Transverse colon (tissue), 4 donors: Measurements from ENCODE around the gene TPM1.

Source experiments
- CTCF ChIP-seq, 5 experiments: fragments of 200-600 bp in 3 of 5; fragments of 450-650 bp in 2 of 5; sonication (generic) in 3 of 5; IDR thresholded peaks; 1 replicate in 2 of 5; 2 replicates in 3 of 5; pipeline ENCODE4 v1.5.1; 2016 to 2017; ENCODE audit warnings: antibody characterized with exemption in 5 of 5, inconsistent platforms in 3 of 5, mild to moderate bottlenecking in 2 of 5, moderate library complexity in 1 of 5
- POLR2AphosphoS5 ChIP-seq, 3 donors: sonication (generic); formaldehyde crosslinking; IDR thresholded peaks; one replicate each; pipeline ENCODE4 v1.6.1; 2016; ENCODE audit warnings: antibody characterized with exemption in 3 of 3

- no peak for TF ChIP-seq POLR2AphosphoS5 (IDR thresholded peaks at IDR 0.05)
- no peak for TF ChIP-seq CTCF (IDR thresholded peaks at IDR 0.05)
Observed at GRCh38 chr15:63079947-63080626, 37.5 kb downstream of the TPM1 start.
